KOPT-K1 (cell line): ENCODE results near the gene RFESD.

Experiments
- H3K27ac ChIP-seq: fragments of 200-600 bp; sonication (generic); 2 replicates; pipeline ENCODE4 v1.5.1; 2016; ENCODE audit warnings: antibody characterized with exemption, mild to moderate bottlenecking, low read depth, low read length; ENCODE audit not compliant: poor library complexity, severe bottlenecking
- H3K36me3 ChIP-seq: fragments of 200-600 bp; sonication (generic); 2 replicates; pipeline ENCODE4 v1.5.1; 2017; ENCODE audit warnings: antibody characterized with exemption, mild to moderate bottlenecking, low read length, moderate library complexity; ENCODE audit not compliant: insufficient read depth
- H3K9me3 ChIP-seq: fragments of 200-600 bp; sonication (generic); 2 replicates; pipeline ENCODE4 v1.5.1; 2017; ENCODE audit warnings: antibody characterized with exemption, low read length, mild to moderate bottlenecking; ENCODE audit not compliant: insufficient read depth, poor library complexity, severe bottlenecking

RFESD gene

GRCh38 chr5:95646569-95647431 is at the start of gene RFESD:
Gene RFESD (plus strand): TSS chr5:95646777. CDS start chr5:95652272, 5,495 bp downstream.
- Histone ChIP-seq H3K27ac (peak within 1 kb of the TSS; percentile 95), H3K9me3 (no peaks in the 10 kb centered on the region), H3K36me3 (no peaks in the 10 kb centered on the region)

- H3K36me3 ChIP-seq = peaks cover 8% of the 10 kb centered on the region
- no peak overlapping the region for H3K27ac ChIP-seq
- H3K9me3 ChIP-seq = no peaks in the 10 kb centered on the region
These were observed 47.3 kb upstream of the RFESD start for GRCh38 chr5:95599252-95599651.

DNA sequence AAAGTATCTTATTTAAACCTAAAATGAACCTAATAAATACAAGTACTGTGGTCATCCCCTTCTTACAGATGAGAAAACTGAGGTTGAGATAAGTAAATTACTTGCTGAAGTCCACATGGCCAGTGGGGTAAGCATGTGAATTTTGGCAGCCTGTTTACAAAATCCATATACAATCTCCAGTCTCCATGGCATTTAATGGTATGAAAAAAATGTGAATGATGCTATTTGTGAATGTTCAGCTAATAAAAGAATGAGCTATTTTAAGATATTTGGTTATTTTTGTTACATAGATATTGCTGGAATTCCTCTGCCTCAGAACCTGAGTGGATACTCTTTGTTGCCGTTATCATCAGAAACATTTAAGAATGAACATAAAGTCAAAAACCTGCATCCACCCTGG is 46.0 kb upstream of the RFESD start:
- Histone ChIP-seq H3K9me3 (no peaks in the 10 kb centered on the region), H3K36me3 (peaks cover 8% of the 10 kb centered on the region), H3K27ac (no peak overlapping the region)

DNA sequence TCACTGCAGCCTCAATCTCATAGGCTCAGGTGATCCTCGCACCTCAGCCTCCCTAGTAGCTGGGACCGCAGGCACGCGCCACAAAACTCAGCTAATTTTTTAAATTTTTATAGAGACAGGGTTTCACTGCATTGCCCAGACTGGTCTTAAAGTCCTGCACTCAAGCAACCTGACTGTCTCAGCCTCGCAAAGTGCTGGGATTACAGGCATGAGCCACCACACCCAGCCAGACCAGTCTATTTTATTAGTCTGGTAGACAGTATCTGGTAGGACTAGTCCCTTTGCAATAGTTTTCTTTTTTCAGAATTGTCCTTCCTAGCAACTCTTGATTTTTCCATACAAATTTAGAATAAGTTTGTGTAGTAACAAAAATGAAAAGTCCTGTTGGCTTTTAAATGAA is 40.8 kb upstream of the RFESD start:
- H3K27ac ChIP-seq = no peak overlapping the region
- H3K9me3 ChIP-seq = no peaks in the 10 kb centered on the region
- peaks cover 8% of the 10 kb centered on the region for H3K36me3 ChIP-seq

GRCh38 chr5:95606419-95606818 is 40.2 kb upstream of the RFESD start:
- H3K9me3 ChIP-seq = no peaks in the 10 kb centered on the region
- no peak overlapping the region for H3K27ac ChIP-seq
- H3K36me3 ChIP-seq = peaks cover 3% of the 10 kb centered on the region; the same call in 1 of the 2 replicates

- H3K27ac ChIP-seq = no peak overlapping the region
- peaks cover 12% of the 10 kb centered on the region for H3K9me3 ChIP-seq
- no peaks in the 10 kb centered on the region for H3K36me3 ChIP-seq
These were observed 36.9 kb upstream of the RFESD start for GRCh38 chr5:95609711-95610110.

- H3K27ac ChIP-seq = no peak overlapping the region
- peaks cover 12% of the 10 kb centered on the region for H3K9me3 ChIP-seq
- H3K36me3 ChIP-seq = no peaks in the 10 kb centered on the region
These were observed 36.0 kb upstream of the RFESD start for GRCh38 chr5:95610546-95610945.

GRCh38 chr5:95611396-95611795 is 35.2 kb upstream of the RFESD start:
- H3K9me3 ChIP-seq = peaks cover 12% of the 10 kb centered on the region
- no peak overlapping the region for H3K27ac ChIP-seq
- no peaks in the 10 kb centered on the region for H3K36me3 ChIP-seq

GRCh38 chr5:95613514-95613913 is 33.1 kb upstream of the RFESD start:
- peaks cover 12% of the 10 kb centered on the region for H3K9me3 ChIP-seq
- no peaks in the 10 kb centered on the region for H3K36me3 ChIP-seq
- no peak overlapping the region for H3K27ac ChIP-seq

- H3K9me3 ChIP-seq = peaks cover 12% of the 10 kb centered on the region
- no peaks in the 10 kb centered on the region for H3K36me3 ChIP-seq
- H3K27ac ChIP-seq = no peak overlapping the region
These were observed 31.5 kb upstream of the RFESD start for GRCh38 chr5:95615164-95615467.

GRCh38 chr5:95617057-95617456 is 29.5 kb upstream of the RFESD start:
- Histone ChIP-seq H3K9me3 (peaks cover 12% of the 10 kb centered on the region), H3K27ac (no peak overlapping the region), H3K36me3 (no peaks in the 10 kb centered on the region)

DNA sequence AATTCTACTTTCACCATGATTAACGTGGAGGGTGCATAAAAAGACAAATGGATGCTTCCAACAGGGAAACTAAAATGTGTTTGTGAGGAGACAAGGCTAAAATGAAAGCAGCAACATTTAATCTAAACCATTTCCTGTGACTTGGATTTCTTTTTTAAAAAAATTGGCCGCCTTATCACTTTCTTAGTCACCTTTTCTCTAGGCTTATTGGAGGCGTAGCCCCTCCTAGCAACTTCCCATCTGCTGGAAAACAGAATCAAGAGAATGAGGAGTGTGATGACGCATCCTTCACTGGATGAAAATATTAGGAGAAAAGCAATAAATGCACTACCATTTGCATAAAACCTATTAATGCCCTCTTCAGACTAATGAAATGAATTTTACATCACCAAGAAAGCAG is 27.5 kb upstream of the RFESD start:
- H3K36me3 ChIP-seq = no peaks in the 10 kb centered on the region
- no peak overlapping the region for H3K27ac ChIP-seq

DNA sequence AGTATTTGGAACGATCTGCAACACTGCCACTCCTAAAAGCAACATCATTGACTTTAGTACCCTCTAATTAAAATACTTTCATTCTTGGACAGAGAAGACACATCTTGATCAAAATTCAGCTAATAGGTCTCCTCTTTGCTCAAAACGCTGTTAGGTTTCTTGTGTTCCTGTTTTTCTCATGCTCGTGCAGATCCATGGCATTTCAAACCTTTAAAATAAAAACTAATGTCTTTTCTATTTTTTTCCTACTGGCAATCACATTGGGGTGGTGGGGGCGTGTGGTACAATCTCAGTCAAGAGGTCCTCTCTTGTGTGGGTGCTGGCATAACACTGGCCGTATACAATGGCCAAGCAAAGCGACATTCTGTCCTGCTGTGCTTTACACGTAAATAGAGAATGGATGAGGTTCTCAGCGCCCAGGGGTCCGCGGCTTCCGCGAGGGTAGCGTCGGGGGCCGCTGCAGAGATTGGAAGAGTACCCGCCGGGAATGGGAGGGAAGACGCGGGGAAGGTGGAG is 27.0 kb upstream of the RFESD start:
- no peak overlapping the region for H3K27ac ChIP-seq

More for the DNA sequence above, 27.5 kb upstream of the RFESD start:
- no peaks in the 10 kb centered on the region for H3K9me3 ChIP-seq

DNA sequence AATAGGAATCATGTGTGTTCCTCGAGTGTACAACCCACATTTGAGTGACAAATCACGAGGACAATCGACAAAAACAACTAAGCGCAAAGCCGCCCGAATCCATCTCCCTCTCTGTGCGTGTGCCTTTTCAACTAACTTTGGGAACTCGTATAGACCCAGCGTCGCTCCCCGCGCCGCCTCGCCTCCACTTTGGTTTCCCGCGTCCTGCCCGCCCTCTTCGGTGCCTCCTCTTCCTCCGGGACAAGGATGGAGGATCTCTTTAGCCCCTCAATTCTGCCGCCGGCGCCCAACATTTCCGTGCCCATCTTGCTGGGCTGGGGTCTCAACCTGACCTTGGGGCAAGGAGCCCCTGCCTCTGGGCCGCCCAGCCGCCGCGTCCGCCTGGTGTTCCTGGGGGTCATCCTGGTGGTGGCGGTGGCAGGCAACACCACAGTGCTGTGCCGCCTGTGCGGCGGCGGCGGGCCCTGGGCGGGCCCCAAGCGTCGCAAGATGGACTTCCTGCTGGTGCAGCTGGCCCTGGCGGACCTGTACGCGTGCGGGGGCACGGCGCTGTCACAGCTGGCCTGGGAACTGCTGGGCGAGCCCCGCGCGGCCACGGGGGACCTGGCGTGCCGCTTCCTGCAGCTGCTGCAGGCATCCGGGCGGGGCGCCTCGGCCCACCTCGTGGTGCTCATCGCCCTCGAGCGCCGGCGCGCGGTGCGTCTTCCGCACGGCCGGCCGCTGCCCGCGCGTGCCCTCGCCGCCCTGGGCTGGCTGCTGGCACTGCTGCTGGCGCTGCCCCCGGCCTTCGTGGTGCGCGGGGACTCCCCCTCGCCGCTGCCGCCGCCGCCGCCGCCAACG is 26.3 kb upstream of the RFESD start, which contains the start of gene GPR150:
GPR150 (plus strand) TSS at position 58 of the 840 bp plus-strand sequence; CDS start at position 247, 189 bp downstream.
- H3K36me3 ChIP-seq = no peaks in the 10 kb centered on the region
- H3K9me3 ChIP-seq = no peaks in the 10 kb centered on the region
- H3K27ac ChIP-seq = peak within 1 kb of the TSS; percentile 57

More for the DNA sequence above, 27.0 kb upstream of the RFESD start:
- H3K36me3 ChIP-seq = no peaks in the 10 kb centered on the region
- no peaks in the 10 kb centered on the region for H3K9me3 ChIP-seq
